Vagina (tissue), 2 donors: ENCODE results near the gene TAPBPL. TPM values are rescaled to one million over a fixed set of nuclear protein-coding genes. Genes with fewer than 3 reads are reported as not detected.

Experiments
- DNase-seq, 2 donors: peaks; one replicate each; pipeline ENCODE4 v3.0.0-alpha.2; 2017; ENCODE audit errors: extremely low spot score in 2 of 2
- H3K27ac ChIP-seq: fragments of 200-600 bp; sonication (generic); one replicate; pipeline ENCODE4 v1.5.1; 2019
- H3K27me3 ChIP-seq: fragments of 200-600 bp; sonication (generic); one replicate; pipeline ENCODE4 v1.5.1; 2019
- H3K36me3 ChIP-seq, 2 donors: fragments of 200-600 bp; sonication (generic); one replicate each; pipeline ENCODE4 v1.5.1; 2017 to 2019
- H3K4me1 ChIP-seq: fragments of 200-600 bp; sonication (generic); one replicate; pipeline ENCODE4 v1.5.1; 2019
- H3K4me3 ChIP-seq, 2 donors: fragments of 200-600 bp; sonication (generic); 1 replicate in 1 of 2; 2 replicates in 1 of 2; pipeline ENCODE4 v1.5.1; 2016 to 2019
- H3K9me3 ChIP-seq: fragments of 200-600 bp; sonication (generic); one replicate; pipeline ENCODE4 v1.5.1; 2019
- POLR2A ChIP-seq, 2 donors: fragments of 450-650 bp; IDR thresholded peaks; one replicate each; pipeline ENCODE4 v1.6.1; 2017; ENCODE audit warnings: antibody characterized with exemption in 2 of 2, mild to moderate bottlenecking in 2 of 2, moderate library complexity in 2 of 2
- POLR2AphosphoS5 ChIP-seq, 2 donors: sonication (generic); formaldehyde crosslinking; IDR thresholded peaks; one replicate each; pipeline ENCODE4 v1.9.0; 2017; ENCODE audit warnings: antibody characterized with exemption in 2 of 2, mild to moderate bottlenecking in 2 of 2, low read depth in 1 of 2; ENCODE audit not compliant: insufficient read depth in 1 of 2
- intact Hi-C: fragments of 100-400 bp; cut with DNase I; formaldehyde crosslinking; loops from one replicate; pipeline ENCODE4 v1.15.1; 2023
- total RNA-seq: library from RNA; depleted of rRNA; stranded (reverse); fragments of >200 nt; gene quantifications from one replicate; pipeline ENCODE4 v1.2.3, GENCODE V29; 2016
- TF ChIP-seq, protein P1 (sequence below), 3 experiments: fragments of 450-650 bp in 2 of 3; fragments of 200-600 bp in 1 of 3; sonication (generic) in 1 of 3; IDR thresholded peaks; one replicate each; pipeline ENCODE4 v1.5.1; 2017 to 2019; ENCODE audit warnings: antibody characterized with exemption in 3 of 3, mild to moderate bottlenecking in 2 of 3, moderate library complexity in 2 of 3

Gene TAPBPL
- total RNA-seq, 1 donor from 2014 or later: 21.1 TPM

- Histone ChIP-seq H3K27me3 (no peaks in the 10 kb centered on the region), H3K36me3 (no peaks in the 10 kb centered on the region), H3K27ac (no peak overlapping the region), H3K4me3 (no peak overlapping the region), H3K4me1 (no peaks in the 10 kb centered on the region), H3K9me3 (no peaks in the 10 kb centered on the region)
- intact Hi-C loops: no loop called here
- DNase-seq: no peak
- TF ChIP-seq, protein P1, sequence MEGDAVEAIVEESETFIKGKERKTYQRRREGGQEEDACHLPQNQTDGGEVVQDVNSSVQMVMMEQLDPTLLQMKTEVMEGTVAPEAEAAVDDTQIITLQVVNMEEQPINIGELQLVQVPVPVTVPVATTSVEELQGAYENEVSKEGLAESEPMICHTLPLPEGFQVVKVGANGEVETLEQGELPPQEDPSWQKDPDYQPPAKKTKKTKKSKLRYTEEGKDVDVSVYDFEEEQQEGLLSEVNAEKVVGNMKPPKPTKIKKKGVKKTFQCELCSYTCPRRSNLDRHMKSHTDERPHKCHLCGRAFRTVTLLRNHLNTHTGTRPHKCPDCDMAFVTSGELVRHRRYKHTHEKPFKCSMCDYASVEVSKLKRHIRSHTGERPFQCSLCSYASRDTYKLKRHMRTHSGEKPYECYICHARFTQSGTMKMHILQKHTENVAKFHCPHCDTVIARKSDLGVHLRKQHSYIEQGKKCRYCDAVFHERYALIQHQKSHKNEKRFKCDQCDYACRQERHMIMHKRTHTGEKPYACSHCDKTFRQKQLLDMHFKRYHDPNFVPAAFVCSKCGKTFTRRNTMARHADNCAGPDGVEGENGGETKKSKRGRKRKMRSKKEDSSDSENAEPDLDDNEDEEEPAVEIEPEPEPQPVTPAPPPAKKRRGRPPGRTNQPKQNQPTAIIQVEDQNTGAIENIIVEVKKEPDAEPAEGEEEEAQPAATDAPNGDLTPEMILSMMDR (IDR thresholded peaks at IDR 0.05): no peak
- TF ChIP-seq POLR2AphosphoS5 (IDR thresholded peaks at IDR 0.05; ENCODE audit: insufficient read depth in 1 of 2, low read depth in 1 of 2) (no peak), POLR2A (IDR thresholded peaks at IDR 0.05) (no peak)
These were observed 14.3 kb upstream of the TAPBPL start for GRCh38 chr12:6437586-6437985.

GRCh38 chr12:6438345-6438744 lies 13.5 kb upstream of the TAPBPL start:
- H3K4me3 ChIP-seq: no peak overlapping the region
- H3K27ac ChIP-seq: no peak overlapping the region
- H3K27me3 ChIP-seq: no peaks in the 10 kb centered on the region
- H3K4me1 ChIP-seq: no peaks in the 10 kb centered on the region
- intact Hi-C loops: no loop called here
- no peak for DNase-seq
- TF ChIP-seq POLR2A (IDR thresholded peaks at IDR 0.05) (no peak), POLR2AphosphoS5 (IDR thresholded peaks at IDR 0.05; ENCODE audit: insufficient read depth in 1 of 2, low read depth in 1 of 2) (no peak)
- TF ChIP-seq, protein P1 (IDR thresholded peaks at IDR 0.05): no peak
- no peaks in the 10 kb centered on the region for H3K9me3 ChIP-seq
- H3K36me3 ChIP-seq: no peaks in the 10 kb centered on the region

DNA sequence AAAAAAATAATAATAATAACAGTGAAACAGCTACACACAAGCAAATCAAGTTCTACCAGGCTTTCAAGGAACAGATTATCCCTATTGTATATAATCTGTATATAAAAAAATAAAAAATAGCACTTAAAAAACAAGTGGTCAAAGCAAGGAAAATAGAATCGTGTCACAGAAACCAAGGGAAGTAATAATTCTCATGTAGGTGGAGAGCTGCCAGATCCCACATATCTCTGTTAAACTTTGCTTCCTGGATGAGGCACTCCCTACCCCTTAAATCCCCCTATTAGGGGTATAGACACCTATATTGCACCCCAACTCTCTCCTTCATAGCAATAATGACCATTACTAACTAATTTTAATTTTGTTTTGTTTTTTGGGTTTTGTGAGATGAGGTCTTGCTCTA lies 11.5 kb upstream of the TAPBPL start:
- H3K27me3 ChIP-seq: no peaks in the 10 kb centered on the region
- intact Hi-C loops: no loop called here
- no peak for DNase-seq
- no peaks in the 10 kb centered on the region for H3K9me3 ChIP-seq
- H3K4me3 ChIP-seq: no peak overlapping the region
- TF ChIP-seq POLR2A (IDR thresholded peaks at IDR 0.05) (no peak), POLR2AphosphoS5 (IDR thresholded peaks at IDR 0.05; ENCODE audit: insufficient read depth in 1 of 2, low read depth in 1 of 2) (no peak)
- TF ChIP-seq, protein P1 (IDR thresholded peaks at IDR 0.05): no peak
- H3K4me1 ChIP-seq: no peaks in the 10 kb centered on the region
- no peaks in the 10 kb centered on the region for H3K36me3 ChIP-seq
- H3K27ac ChIP-seq: no peak overlapping the region

DNA sequence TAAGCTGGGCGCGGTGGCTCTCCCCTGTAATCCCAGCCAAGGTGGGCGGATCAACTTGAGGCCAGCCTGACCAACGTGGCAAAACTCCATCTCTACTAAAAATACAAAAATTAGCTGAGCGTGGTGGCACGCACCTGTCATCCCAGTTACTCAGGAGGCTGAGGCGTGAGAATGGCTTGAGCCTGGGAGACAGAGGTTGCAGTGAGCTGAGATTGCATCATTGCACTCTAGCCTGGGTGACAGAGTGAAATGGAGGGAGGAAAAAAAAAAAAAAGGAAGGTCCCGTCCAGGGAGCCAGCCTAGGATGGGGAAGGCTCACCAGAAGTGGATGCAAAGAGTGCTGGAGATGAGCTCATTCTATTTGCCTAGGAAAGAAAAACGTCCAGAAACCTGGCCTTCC lies 9.0 kb upstream of the TAPBPL start:
- Histone ChIP-seq H3K4me1 (no peaks in the 10 kb centered on the region), H3K27ac (no peak overlapping the region), H3K4me3 (no peak overlapping the region), H3K27me3 (no peaks in the 10 kb centered on the region), H3K9me3 (no peaks in the 10 kb centered on the region), H3K36me3 (no peaks in the 10 kb centered on the region)
- intact Hi-C loops: no loop called here
- TF ChIP-seq, protein P1 (IDR thresholded peaks at IDR 0.05): no peak
- TF ChIP-seq POLR2A (IDR thresholded peaks at IDR 0.05) (no peak), POLR2AphosphoS5 (IDR thresholded peaks at IDR 0.05; ENCODE audit: insufficient read depth in 1 of 2, low read depth in 1 of 2) (no peak)
- DNase-seq: no peak

- Histone ChIP-seq H3K4me1 (no peaks in the 10 kb centered on the region), H3K4me3 (no peak overlapping the region), H3K27me3 (no peaks in the 10 kb centered on the region), H3K9me3 (no peaks in the 10 kb centered on the region), H3K36me3 (no peaks in the 10 kb centered on the region), H3K27ac (no peak overlapping the region)
- DNase-seq: no peak
- intact Hi-C loops: no loop called here
- TF ChIP-seq, protein P1 (IDR thresholded peaks at IDR 0.05): no peak
- TF ChIP-seq POLR2AphosphoS5 (IDR thresholded peaks at IDR 0.05; ENCODE audit: insufficient read depth in 1 of 2, low read depth in 1 of 2): no peak
- TF ChIP-seq POLR2A (IDR thresholded peaks at IDR 0.05): no peak
These were observed 8.4 kb upstream of the TAPBPL start for GRCh38 chr12:6443361-6443983.
